ENCODE data around the gene PDXP.
A peak's percentile ranks its signal among the peaks of the same experiment; 100 is the strongest.
"Not testable (repeated sequence)": the region's sequence is repeated elsewhere in the genome, so short reads cannot be mapped to it uniquely, and the experiment has no call there.

PDXP gene
- 0.18 to 2.2 (median 0.96) reads per million in 4 experiments for total RNA-seq

DNA sequence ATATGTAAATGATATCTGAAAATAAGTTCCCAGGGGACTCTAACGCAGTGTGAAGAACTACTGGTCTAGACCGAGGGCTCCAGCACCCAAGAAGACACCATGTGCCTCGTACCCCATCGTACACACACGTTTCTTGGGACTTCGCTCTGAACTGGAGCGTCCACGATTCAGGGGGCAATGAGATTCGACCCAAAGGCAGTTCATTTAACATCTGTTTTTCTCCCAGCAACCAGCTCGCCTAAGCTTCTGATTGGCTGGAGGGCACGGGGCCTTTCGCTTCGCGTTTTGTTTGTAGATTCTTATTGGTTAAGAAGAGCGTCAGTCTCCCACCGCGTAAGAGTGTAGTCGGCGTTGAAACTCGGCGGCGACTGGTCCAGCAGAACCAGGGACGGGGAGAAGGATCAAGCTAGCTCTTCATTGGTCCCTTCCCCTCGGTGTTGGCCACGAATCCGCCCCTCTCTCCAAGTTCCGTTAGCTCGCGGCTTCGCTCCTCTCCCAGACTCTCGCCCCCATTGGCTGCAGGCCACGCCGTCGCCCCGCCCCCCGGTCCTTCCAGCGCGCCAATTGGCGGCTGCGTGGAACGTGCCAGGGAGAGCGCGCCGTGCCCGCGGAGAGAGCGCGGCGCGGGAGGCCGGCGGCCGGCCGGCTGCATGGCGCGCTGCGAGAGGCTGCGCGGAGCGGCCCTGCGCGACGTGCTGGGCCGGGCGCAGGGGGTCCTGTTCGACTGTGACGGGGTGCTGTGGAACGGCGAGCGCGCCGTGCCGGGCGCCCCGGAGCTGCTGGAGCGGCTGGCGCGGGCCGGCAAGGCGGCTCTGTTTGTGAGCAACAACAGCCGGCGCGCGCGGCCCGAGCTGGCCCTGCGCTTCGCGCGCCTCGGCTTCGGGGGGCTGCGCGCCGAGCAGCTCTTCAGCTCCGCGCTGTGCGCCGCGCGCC, at the start of gene PDXP:
Gene PDXP, plus strand, starts transcription at position 591 of the 933 bp plus-strand sequence. Its CDS starts 60 bp downstream, at position 651.
- DNase-seq = peak; percentile 97

DNA sequence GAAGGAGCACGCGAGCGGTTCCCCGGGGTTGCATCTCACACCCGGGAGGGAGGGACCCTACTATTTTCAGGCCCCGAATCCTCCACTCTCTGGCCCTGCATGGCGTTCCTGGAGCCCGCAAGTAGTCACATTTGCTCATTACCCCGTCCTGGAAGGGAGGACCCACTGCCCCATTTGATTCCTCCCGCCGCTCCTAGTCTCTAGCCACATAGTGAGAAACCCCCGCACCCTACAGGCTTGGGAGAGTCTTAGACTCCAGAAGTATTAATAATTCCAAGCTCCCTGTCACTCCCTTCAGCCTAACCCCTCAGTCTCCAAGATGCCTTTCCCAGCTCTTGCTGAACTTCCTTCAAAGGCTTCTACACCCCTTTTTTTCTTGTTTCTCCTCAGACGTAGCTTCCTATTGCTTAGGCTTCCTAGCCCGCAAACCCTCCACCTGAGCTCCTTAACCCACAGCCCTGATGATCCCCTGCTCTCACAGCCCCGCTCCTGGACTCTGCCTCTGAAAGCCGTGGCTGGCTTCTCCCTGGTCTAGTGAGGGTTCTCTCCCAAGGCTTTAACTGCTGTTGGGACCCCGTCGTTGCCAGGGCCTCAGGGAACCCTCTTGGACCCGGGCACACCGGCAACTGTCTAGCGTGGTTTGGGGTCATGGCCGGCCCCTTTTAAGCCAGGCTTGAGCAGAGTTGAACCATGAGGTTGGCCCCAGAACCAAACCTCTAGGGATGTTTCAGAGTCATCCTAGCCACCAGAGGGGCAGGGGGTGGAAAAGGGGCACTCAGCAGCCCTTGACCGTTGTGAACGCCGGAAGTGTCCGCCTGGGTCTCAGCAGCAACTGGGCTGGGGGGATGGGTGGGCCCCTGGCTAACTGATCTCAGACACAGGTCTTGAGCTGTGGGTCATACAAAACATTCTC, 49.0 kb upstream of the PDXP start:
- DNase-seq = no peak

- not testable (repeated sequence) for DNase-seq
Observed at GRCh38 chr22:37610153-37610475, 48.4 kb upstream of the PDXP start.

DNA sequence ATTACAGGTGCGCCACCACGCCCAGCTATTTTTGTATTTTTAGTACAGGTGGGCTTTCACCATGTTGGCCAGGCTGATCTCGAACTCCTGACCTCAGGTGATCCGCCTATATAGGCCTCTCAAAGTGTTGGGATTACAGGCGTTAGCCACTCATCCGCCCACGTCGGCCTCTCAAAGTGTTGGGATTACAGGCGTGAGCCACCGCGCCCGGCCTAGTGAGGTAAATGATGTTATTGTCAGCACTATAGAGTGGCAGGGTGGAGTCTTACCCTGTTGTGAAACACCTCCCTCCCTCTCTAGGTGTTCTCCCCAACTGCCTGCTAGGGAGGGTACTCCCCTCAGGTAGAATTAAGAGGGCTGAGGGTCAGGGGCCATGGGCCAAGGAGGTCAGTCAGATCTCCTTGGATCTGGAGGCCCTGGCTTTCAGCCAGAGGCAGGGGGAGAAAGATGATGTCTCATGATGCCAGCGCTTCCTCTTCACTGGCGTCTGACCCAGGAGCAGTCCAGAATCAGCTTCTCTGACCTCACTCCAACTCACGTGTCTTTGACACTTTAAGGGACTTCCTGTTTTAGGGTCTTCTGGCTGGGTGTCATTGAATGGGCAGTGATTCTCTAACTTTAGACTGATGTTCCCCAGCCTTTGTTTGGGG, 47.9 kb upstream of the PDXP start:
- no peak for DNase-seq

DNA sequence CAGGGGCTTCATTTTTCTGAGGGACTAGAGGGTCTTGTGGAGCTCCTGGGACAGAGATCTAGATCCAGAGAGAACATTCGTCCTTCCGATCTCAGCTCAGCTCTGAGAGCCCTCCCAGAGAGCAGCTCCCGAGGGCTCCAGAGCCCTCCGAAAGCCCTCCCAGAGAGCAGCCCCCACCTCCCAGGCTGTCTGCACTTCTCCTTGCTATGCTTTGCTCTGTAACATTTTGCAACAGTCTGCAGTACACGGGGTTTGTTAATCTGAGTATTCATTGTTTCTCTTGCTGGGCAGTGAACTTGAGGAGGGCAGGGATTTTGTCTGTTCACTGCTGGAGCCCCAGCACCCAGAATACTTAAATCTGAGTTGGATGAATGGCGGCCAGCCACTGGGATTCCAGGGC, 47.3 kb upstream of the PDXP start:
- no peak for DNase-seq

GRCh38 chr22:37616201-37617083, 42.1 kb upstream of the PDXP start:
- no peak for DNase-seq

GRCh38 chr22:37617431-37617830, 41.1 kb upstream of the PDXP start:
- DNase-seq = no peak

DNA sequence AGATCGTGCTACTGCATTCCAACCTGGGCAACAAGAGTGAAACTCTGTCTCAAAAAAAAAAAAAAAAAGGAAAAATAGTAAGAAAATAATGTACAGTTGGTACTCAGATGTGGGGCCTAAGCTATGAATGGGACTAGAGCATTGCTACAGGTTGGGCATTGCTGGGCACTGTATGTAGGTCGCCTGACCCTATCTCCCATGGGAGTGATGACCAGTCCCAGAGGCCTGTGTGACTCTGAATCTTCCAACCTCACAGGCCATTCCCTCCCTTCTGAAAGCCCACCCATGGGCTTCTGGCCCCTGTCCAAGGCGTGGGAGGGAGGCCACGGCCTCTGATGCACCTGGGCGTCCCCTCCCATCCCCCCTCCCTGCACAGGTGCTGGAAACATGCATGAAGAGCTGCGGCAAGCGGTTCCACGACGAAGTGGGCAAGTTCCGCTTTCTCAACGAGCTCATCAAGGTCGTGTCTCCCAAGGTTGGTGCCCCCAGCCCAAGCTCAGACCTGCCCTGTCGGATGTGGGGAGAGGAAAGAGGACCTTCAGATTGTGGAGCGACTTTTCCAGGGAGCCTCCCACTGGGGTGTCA, 40.4 kb upstream of the PDXP start:
- no peak for DNase-seq

GRCh38 chr22:37618674-37619073, 39.8 kb upstream of the PDXP start:
- no peak for DNase-seq

DNA sequence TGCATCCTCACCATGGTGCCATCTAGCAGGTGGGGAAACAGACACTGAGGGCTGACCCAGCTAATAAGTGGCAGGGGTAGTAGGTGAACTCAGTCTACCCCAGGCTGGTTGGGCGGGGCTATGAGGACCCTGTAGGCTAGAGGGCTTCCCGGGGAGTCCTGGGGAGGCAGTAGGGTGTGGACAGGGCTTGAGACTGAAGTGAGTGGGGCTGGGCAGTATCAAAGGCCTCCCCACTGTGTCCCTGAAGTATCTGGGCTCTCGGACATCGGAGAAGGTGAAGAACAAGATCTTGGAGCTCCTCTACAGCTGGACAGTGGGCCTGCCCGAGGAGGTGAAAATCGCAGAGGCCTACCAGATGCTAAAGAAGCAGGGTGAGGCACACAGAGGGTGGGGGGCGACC, 38.5 kb upstream of the PDXP start:
- no peak for DNase-seq

GRCh38 chr22:37621352-37621860, 37.1 kb upstream of the PDXP start:
- DNase-seq = no peak

DNA sequence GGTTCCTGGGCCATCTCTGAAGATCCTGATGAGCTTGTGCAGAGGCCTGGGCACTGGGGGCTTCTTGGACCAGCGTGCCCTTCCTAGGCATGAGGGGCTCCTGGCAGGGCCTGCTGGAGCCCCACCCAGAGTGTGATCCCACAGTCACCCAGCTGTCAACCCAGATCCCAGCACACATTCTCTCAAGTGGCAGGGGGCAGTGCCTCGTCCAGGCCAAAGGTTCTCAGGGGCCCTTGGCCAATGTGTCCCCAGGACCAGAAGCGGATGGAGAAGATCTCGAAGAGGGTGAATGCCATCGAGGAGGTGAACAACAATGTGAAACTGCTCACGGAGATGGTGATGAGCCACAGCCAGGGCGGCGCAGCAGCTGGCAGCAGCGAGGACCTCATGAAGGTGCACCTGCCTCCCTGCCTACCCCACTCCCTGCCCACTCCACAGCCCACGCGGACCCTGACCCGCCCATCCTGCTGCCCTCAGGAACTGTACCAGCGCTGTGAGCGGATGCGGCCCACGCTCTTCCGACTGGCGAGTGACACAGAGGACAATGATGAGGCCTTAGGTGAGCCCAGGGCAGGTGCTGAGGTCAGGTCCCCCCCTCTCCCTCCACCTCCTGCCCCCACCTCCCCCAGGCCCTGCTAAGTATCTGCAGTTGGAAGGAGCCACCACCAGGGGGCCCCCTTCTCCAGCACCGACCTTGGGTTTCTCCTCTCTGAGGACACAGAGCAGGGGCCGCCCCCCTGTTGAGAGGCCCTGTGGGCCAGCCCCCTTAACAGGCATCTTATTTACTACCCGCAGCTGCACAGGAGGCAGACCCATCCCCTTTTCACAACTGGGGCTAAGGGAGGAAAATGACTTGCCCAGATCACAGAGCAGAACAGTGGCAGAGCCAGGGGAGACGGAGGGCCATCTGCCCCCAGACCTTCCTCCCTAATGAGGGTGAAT, 35.2 kb upstream of the PDXP start:
- peak; percentile 69 for DNase-seq

DNA sequence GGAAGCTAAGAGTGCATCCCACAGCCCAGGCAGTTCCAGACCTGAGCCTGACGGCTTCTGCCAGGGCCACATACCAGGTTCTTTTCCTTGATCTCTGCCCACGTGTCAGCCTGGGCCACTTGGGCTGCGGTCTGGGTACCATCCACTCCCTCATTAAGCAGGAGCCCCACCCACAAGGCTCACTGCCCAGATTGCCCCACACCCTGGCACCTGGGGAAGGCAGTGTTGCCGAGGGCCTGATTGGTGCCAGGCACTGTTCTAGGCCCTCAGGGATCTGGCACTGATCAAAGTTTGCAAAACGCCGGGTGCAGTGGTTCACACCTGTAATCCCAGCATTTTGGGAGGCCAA, 34.5 kb upstream of the PDXP start:
- DNase-seq = no peak

GRCh38 chr22:37624876-37625275, 33.6 kb upstream of the PDXP start:
- DNase-seq = no peak

DNA sequence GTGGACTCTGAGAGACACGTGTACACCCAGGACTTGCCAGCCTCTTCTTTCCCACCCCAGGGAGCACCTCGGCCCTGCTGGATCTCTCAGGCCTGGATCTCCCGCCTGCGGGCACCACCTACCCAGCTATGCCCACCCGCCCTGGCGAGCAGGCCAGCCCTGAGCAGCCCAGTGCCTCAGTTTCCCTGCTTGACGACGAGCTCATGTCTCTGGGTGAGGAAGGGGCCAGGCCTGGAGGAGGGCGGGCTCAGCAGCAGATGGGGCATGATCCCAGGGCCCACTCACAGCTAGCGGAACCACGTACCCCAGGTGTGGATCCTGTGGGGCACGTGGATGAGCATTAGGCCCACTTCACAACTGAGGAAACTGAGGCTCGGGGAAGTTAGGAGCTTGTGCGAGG, 32.8 kb upstream of the PDXP start:
- no peak for DNase-seq

DNA sequence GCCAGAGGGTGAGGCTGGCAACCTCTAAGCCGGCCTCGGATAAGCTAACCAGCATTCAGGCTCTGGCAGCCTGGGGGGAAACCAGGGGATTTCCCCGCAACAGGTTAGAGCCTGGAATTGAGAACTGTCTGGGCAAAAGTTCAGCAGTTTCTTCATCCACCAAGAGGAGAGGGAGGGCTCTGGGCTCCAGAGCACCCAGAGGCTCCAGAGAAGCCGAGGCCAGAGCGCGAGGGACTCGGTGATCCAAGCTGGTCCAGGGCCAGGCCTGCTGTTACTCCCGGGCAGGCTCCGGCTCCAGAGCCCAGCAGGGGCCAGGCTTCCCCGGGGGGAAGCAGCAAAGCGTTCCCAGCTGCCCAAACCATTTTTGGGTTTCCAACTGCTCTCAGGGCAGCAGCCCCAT, 32.4 kb upstream of the PDXP start:
- no peak for DNase-seq

DNA sequence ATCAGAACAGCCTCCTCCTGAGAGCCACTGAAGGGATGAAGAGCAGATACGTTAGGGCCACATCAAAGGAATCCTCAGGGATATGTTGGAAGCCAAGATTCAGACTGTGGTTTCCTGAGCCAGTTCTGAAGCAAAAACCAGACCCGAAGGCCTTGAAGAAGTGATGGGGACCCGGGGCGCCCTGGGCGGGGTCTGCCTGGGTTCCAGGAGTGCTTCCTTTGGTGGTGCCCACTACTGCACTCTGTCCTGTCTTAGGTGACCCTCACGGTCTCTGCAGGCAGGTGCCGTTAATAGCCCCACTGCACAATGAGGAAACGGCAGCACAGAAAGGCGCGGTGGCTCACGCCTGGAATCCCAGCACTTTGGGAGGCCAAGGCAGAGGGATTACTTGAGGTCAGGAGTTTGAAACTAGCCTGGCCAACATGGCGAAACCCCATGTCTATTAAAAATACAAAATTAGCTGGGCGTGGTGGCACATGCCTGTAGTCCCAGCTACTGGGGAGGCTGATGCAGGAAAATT, 31.9 kb upstream of the PDXP start:
- no peak for DNase-seq

GRCh38 chr22:37627121-37627520, 31.4 kb upstream of the PDXP start:
- DNase-seq = no peak

- DNase-seq = peak; percentile 28
Observed at GRCh38 chr22:37627545-37627944, 31.0 kb upstream of the PDXP start.

GRCh38 chr22:37628830-37629229, 29.7 kb upstream of the PDXP start:
- DNase-seq = no peak

Measured in effector CD8-positive, alpha-beta T cell (primary cell).